ENCODE data around the gene ALKBH8.
"Not testable (repeated sequence)": the region's sequence is repeated elsewhere in the genome, so short reads cannot be mapped to it uniquely, and the experiment has no call there.

The ALKBH8 gene, protein sequence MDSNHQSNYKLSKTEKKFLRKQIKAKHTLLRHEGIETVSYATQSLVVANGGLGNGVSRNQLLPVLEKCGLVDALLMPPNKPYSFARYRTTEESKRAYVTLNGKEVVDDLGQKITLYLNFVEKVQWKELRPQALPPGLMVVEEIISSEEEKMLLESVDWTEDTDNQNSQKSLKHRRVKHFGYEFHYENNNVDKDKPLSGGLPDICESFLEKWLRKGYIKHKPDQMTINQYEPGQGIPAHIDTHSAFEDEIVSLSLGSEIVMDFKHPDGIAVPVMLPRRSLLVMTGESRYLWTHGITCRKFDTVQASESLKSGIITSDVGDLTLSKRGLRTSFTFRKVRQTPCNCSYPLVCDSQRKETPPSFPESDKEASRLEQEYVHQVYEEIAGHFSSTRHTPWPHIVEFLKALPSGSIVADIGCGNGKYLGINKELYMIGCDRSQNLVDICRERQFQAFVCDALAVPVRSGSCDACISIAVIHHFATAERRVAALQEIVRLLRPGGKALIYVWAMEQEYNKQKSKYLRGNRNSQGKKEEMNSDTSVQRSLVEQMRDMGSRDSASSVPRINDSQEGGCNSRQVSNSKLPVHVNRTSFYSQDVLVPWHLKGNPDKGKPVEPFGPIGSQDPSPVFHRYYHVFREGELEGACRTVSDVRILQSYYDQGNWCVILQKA

DNA sequence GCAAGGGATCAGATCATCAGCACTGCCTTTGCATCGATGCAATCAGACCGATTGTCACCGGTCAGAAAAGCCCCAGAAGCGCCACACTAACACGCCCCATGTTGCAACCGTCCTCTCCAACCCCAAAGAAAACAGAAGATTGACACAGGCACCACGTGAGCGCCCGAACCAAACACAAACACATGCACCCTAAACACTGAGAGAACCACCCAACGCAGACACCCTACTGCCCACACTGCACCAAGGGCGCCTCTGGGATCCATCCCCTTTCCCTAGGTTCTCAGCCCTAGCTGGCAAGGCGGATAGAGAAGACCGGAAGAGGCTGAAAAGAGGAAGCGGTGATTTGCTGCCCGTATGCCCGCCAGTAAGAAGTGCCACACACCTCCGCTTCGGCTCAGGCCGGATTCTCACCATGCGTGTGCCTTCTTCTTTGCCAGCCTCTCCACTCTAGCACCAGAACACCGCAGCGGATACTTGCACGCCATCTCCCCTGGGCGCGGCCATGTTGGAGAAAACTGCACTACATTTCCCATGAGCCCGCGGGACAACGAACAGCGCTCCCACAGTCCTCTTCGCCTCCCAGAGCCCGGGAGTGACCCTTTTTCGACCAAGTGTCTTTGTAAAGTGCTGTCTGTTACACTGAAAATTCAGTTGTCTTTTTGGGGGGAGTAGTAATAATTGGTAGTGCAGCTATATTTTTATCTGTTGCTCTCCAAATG lies at the start of gene ALKBH8:
Gene ALKBH8, minus strand, starts transcription at position 517 of the 719 bp plus-strand sequence. CDS start 4,842 bp downstream, outside the sequence.
- peak; percentile 91 for DNase-seq

DNA sequence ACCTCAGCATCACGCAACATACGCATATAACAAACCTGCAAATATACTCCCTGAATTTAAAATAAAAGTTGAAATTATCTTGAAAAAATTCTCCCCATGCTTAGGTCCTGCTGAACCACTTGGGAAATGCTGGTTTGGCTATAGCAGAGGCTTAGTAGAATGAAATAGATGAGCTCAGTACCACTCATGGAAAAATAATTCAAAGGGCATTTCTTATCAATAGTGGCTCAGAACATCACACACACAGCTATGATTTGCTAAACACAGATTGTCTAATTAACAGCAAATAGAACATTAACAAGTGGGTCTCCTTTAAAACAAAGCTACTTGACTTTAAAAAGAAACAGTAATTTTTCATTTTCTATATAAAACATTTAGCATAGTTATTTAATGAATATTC lies 46.9 kb upstream of the ALKBH8 start:
- DNase-seq = no peak

DNA sequence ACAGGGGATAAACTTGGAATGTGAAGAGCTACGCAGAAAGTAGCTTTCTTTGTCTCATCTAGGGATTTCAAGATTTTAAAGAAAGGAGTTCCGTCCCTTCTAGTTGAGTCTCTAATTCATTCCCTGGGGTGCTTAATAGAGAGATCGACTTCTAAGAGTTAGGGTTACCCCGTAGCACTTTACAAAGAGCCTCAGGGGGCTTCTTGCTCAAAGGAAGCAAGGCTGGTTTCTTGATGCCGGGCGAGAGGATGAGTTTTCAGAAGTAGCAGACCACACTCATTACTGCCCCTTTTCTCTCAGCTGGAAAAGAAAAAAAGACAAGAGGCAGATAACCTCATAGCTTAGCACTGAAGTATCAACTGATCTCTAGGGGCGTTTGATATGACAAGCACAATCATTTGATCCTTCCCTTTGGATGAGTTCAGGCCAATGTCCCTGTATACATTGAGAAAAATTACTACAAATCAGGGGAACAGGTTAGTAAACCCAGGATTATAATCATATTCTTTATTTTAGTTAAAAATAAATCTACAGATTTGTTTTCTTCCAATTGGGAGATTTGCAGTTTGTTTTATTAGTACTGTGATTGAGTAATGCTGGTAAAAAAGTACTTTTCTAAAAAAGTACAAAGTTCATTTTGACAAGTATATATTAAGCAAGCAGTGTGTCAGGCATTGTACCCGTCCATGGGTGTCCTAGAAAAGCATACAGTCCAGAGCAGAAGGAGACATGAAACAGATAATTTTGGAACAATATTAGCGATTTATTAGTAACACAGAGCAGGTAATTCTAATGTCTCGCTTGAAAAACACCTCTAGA lies 44.1 kb upstream of the ALKBH8 start:
- DNase-seq = no peak

DNA sequence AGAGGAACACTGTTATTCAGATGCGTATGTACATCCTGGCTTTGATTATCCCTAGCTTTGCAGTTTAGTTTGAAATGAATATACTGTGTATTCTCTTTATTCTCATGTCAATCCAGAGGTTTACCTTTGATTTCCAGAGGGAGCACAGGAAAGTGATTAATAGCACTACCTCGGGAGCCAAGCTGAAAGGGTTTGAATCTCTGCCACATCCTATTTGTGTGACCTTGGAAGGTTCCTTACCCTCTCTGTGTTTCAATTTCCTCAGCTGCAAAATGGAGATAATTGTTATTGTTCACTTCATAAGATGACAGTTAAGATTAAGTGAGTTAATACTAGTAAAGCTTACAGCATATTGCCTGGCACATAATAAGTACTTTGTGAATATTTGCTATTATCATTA lies 43.3 kb upstream of the ALKBH8 start:
- DNase-seq = no peak

DNA sequence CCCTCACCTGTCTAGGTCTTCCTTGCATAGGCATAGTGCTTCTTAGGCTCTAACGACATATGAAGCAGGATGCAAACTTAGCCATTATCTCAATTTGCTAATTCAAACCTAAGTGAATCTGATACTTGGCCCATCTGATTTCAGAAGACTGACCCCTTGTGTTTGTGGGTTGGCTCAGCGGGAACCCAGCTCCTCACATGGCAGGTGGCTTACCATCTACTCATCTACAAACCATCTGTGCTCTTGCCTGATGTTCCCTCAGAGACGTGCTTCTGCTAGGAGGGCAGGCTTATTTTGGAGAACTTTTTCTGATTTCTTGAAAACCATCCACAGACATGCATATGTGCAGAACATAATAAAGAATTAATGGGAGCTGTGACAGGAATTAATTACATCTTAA lies 40.6 kb upstream of the ALKBH8 start:
- no peak for DNase-seq

DNA sequence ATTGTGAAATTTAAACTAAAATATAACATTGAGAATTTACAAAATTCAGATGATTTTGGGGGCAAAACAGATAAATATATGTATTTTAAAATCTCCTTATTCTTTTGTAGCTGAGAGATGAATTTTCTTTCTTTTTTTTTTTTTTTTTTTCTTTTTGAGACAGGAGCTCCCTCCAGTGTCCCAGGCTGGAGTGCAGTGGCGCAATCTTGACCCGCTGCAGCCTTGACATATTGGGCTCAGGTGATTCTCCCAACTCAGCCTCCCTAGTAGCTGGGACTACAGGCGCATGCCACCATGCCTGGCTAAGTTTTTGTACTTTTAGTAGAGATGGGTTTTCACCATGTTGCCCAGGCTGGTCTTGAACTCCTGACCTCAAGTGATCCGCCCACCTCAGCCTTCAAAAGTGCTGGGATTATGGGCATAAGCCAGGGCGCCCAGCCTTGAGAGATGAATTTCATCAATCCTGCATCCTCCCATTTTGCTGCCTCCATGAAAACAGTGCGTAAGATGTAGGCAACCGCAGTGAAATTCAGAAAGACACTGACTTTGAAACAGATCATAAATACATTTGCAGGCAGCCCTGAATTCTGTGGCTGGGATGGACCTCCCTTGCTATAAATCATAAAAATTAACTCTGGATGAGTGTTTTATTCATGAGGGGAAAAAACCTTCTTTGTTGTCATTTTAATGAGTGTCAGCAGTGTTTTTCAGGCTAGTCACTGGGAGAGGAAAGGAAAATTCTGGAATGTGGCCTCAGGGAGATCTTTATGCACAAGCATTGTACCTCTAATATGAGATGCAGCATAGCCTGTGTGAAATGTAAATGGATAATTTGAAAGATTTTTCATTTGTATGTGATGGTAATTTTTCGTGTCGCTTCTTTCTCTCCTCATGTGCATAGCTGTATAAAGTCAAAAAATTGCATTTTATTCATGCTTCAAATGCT lies 39.8 kb upstream of the ALKBH8 start:
- no peak for DNase-seq

DNA sequence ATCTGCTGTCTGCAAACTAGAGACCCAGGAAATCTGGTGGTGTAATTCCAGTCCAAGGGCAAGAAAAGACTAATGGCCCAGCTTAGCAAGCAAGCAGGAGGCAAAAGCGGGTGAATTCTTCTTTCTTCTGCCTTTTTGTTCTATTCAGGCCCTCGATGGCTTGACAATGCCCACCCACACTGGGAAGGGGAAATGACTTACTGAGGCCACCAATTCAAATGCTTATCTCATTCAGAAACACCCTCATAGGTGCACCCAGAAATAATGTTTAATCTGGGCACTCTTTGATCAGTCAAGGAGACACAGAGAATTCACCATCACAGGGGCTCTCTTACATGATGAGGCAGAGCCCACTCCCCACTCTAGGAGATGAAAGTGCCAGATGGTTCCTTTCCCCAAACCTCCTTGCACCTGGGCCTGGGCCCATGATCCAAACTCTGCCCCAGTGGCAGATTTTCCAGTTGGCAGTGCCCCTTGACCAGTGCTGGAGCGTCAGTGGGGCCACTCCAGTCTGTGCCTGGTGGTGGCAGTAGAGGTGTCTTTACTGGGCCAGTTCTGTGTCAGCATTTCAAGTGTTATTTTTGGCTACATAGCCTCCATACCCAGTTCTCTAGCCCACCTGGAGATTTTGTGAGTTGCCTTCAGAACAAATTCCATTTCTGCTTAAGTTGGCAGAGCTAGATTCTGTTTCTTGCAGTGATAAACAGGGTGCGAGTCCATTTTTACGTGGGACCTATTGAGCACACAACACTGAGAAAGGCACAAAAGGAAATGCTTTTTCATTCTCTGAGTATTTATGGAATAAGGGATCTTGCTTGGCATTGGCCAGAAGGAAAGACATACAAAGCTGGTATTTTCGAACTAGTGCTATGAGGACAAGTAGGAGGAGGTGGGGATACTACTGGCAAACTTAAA lies 32.9 kb upstream of the ALKBH8 start:
- no peak for DNase-seq

DNA sequence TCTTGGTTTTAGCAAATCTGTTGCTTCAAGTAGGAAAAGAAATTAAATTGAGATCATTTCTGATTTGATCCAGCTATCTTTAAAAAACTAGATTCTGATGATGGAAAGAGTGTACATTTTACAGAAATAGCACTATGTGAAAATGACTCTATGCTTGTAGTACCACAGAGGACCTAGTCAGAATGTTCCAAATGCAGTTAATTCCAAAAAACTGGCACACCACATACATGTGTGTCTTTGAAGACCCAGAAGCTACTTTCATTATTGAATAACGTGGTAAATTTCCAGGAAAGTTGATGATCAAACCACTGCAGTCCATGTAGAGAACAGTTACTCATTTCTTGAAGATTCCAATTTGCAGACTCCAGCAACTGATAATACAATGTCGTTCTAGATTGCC lies 29.2 kb upstream of the ALKBH8 start:
- no peak for DNase-seq

DNA sequence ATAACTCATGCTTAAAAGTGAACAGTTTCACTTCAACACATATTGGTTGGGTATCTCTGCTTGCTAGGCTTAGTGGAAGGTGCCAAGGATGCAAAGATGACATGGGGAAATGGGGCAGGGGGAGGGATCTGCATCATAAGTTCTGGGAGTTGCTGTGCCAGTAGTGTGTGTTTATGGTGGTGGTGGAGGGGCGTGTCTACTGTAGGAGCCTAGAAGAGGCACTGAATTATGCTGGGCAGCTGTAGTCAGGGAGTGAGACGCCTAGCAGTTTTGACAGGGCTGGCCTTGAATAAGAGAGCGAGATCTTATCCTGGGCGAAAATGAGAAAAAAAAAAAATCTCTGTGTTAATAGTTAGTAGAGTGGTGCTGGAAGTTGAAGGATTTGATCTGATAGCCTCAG lies 28.4 kb upstream of the ALKBH8 start:
- no peak for DNase-seq

DNA sequence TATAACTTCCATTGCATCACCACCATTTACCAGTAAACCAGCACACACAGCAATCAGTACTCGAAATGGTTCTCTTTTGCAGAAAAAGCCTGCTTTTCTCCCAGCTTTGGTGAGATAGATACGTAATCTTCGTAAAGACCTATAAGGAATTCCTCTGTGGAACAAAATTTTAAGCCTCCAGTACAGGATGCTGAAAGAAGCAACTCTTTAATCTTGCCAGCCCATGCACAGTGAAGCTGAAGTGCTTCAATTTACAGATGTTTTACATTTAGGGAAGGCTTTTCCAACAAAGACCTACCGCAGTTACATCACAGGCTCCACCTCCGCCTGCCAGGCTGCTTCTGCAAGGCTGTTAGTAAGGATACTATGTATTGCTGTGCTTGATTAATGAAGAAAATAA lies 27.3 kb upstream of the ALKBH8 start:
- DNase-seq = no peak

DNA sequence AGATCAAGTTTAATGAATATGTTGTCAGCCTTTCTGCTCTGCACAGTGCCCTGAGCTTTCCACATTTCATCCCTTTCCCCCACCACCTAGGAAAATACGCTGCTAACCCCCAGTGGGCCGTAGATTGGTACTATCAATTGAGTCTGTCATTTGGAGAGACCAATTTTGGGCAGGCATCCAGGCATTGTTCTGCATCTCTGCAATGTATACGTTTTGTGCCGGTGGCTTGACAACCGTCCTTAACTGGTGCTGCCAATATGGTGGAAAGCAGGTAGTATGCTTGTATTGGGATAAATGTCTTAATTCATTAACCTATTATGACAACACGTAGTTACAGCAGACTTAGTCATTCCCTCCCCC lies 26.7 kb upstream of the ALKBH8 start:
- DNase-seq = no peak

DNA sequence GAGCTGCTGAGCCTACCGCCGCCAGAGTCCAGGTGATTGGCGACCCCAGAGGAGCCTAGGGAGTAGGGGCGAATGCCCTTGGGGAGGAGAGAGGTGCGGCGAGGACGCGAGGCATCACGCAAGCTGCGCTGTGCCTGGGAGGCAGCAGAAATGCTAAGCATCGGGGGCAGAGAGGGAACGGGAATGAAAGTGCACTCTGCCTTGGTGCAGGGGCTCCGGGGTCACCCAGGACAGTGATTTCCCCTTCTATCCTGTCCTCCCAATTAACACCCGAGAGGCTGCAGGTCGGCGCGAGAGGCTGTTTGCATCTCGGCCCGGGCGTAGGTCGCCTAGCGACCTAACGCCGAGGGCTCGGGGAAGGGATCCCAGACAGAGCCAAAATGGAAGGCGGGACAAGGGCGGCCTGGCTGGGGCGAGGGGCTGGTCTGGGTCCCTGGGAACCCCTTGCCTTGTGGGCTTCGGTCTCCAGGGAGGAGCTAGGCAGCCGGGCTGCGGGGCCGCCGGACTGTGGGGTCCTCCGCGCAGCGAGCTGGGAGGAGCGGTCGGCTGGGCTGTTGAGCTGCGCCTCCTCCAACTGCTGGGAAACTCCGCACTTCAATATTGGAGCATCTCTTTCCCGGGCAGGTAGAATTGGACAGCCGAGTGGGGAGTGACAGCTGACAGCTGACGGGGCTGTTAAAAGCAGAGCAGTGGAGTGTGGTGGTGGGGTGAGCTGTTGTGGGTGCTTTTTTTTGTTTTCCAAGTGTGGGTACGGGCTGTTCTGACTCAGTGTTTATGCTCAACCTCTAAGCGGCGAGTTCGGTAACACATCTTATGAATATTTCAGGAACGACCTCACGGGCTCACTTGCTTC lies 26.1 kb upstream of the ALKBH8 start:
- DNase-seq = no peak

DNA sequence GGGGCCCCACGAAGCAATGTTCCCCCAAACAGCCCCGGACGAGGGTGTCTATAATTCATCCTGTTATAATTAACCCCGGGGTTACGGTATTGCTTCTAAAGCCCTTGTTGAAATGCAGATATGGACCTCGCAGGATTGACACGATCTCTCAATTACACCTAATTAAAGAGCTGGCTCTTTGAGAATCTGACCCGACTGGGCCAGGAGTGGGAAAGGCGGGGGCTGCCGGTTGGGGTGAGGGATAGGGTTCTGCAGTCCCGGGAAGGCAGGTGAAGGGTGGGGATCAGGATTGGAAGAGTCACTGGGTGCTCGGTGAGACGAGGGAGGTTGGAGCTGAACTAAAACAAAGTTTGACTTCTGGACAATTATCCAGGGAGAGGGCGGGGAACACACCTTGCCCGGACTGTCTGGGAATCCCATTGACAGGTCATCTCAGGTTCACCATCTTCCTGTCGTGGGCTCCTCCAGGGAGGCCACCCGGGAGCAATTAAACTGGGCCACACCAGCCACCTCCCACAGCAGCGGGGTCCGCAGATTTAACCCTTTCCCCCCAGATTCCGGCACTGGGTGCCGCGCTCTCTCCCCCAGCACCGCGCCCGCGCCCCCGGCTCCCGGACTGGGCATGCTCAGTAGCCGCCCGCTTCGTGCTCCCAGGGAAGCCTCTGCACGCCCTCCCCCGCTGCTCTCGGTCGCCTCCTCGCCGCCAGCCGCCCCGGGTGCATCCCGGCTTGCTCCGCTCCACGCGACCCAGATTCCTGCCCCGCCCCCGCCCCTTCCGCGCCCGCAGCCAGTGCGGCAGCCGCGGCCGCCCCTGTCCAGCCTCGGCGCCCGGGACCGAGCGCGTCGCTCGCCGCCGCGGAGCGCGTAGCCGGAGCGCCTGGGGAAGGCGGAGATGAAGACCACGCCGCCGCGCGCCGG lies 25.2 kb upstream of the ALKBH8 start, which contains the start of gene ELMOD1:
Gene ELMOD1, plus strand, starts transcription at position 688 of the 918 bp plus-strand sequence. CDS start 27,043 bp downstream, outside the sequence.
- DNase-seq = no peak

DNA sequence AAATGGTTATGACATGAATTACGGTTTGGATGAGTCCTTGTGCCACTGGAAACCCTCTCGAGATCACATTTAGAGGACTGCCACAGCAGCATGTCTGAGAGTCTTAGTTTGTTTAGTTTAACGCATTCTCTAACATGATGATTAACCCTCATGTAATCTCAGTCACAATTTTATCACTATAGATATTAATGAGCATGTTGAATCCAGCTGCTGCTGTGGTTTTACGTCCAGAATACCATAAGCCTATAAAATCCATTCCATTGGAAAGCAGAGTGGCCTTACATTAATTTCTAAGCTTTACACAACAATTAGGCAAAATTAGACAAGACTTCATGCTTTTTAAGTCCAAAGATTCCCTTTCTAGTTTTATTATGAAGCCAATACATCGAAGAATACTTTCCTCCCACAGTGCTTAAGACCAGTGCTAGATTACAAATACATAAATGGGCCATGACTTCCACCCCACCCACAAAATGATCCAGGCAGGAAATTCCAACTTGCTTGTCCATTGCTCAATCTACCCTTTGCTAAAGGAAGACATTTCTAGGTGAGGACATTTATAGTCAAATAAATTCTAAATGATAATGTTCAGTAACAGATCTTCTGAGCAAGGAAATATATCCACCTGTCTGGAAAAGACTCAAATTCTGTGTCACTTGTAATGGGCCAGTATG lies 21.9 kb upstream of the ALKBH8 start:
- DNase-seq = no peak

DNA sequence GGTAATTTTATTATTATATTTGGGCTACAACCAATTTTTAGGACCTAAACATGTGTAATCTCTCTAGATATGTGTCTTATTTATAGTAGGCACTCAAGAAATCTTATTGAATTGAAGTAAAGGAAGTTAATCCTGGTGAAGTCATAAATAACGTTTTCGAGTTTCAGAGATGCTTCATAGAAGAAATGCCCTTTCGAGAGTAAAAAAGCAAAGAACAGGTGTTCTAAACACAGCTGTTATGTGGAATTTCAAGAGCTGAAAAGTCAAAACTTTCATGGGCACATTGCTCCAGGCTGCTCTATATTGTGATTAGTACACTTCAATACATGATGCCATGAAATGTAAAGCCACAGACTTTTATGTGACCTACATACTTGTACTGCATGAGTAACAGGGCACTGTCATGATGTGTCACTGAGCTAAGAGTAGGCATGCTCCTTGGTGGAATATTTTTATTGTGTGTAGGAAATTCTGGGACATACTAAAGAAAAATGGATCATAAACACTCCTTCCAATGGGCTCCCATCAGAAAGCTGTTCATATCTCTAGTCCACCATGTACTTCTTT lies 18.2 kb upstream of the ALKBH8 start:
- no peak for DNase-seq

DNA sequence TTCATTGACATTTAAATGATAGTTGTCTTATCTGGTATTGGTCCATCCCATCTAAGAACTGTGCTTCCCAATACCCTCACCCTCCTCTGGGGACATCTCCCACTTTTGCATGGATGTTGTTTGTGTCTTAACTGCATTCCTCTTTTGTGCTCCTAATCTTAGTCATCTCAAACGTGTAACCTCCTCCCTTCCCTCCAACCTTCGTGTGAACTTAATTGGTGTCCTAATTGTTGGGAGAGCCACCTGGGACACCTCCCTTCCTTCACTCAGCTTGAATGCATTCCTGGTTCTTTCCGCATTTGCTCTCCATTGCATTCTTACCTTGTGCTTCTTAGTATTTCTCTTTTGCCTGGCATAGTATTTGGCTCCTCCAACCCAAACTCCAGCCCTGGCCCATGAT lies 15.6 kb upstream of the ALKBH8 start:
- no peak for DNase-seq

DNA sequence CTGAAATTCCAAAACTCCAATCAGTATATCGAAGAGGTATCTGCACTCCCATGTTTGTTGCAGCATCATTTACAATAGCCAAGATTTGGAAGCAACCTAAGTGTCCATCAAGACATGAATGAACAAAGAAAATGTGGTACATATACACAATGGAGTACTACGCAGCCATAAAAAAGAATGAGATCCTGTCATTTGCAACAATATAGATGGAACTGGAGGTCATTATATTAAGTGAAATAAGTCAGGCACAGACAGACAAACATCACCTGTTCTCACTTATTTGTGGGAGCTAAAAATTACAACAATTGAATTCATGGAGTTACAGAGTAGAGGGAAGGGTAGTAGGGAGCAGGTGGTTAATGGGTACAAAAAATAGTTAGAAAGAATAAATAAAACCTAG lies 13.6 kb upstream of the ALKBH8 start:
- DNase-seq = not testable (repeated sequence)

DNA sequence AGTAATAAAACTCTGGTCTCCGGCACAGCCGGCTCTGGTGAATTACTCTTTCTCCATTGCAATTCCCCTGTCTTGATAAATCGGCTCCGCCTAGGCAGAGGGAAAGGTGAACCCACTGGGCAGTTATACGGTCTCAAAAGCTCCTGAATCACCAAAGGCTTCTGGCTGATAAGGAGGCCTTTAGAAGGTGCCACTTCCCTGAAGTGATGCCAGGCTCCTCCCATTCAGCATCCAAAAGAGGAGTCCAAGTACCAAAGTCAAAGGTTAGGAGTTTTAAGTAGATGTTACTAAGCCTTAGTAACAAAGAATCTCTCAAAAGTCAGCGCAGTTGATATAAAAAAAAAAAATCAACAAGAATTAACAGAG lies 11.8 kb upstream of the ALKBH8 start:
- DNase-seq = no peak
